ENCODE measurements around the gene VASH1. TPM values are rescaled to one million over a fixed set of nuclear protein-coding genes. Genes with fewer than 3 reads are reported as not detected.

VASH1 gene
- total and polyA plus RNA-seq, 2 donors (not counting 3 experiments of a cell fraction or from before 2014, with no cell fraction given): 39.8 to 168 TPM

DNA sequence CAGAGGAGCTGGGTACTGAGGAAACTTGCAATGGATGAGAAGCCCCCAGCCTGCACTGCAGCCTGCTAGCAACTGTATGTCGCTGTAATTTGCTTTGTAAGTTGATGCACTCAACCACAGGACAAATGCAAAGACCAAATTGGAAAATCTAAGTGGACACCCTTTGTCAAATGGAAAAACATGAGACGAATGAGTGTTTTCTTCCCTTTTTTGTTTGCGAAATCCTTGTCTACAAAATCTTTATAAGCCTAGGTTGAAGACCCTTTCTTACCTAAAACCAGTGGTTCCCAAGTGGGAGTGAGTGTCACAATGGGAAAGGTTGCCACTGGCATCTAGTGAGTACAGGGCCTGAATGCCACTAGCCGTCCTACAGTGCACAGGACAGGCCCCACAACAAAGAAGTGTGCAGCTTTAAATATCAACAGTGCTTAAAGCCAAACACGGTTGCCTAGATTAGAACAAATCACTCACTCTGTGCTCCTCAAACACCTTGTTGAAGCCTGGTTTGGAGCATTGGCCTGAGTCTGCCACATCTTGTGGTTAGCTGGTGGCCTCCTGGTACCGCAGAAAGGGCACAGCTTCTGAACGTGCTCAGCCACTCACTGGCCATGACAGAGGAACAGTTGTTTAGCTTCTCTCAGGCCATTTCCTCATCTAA is 7.6 kb upstream of the VASH1 start:
- Histone ChIP-seq H3K9ac (replicated peaks; ENCODE audit: extremely low read depth, insufficient read depth, low read length) (no peak overlapping the region), H3K9me3 (replicated peaks; ENCODE audit: control insufficient read depth, insufficient read depth, low read length) (no peaks in the 10 kb centered on the region), H3K27ac (ENCODE audit: insufficient read depth, low read depth, low read length) (no peak overlapping the region), H3K4me1 (ENCODE audit: control insufficient read depth, extremely low read depth, insufficient read depth, low read length) (no peaks in the 10 kb centered on the region), H3K4me2 (ENCODE audit: insufficient read depth, low read length) (no peak overlapping the region), H3K4me3 (replicated peaks in 1 of 3; ENCODE audit: insufficient read depth in 1 of 3, low read depth in 1 of 3, low read length in 3 of 3) (no peak overlapping the region), H3K79me2 (ENCODE audit: control insufficient read depth, insufficient read depth, low read length) (no peaks in the 10 kb centered on the region), H4K20me1 (replicated peaks; ENCODE audit: control insufficient read depth, extremely low read depth, insufficient read depth, low read length) (no peaks in the 10 kb centered on the region), H3K9me1 (replicated peaks; ENCODE audit: control insufficient read depth, extremely low read depth, insufficient read depth, low read length) (no peaks in the 10 kb centered on the region), H3K36me3 (ENCODE audit: control insufficient read depth in 2 of 2, extremely low read depth in 1 of 2, insufficient read depth in 2 of 2, low read length in 2 of 2) (no peaks in the 10 kb centered on the region), H3K27me3 (ENCODE audit: control insufficient read depth in 2 of 2, insufficient read depth in 2 of 2, low read length in 2 of 2) (no peaks in the 10 kb centered on the region), H2AFZ (ENCODE audit: low read depth, low read length) (no peak overlapping the region)
- intact Hi-C loops (cut with micrococcal nuclease) (no loop called here), dilution Hi-C loops (cut with MboI; ENCODE audit: extremely low pct_ligation_motif_present, low sequenced_read_pairs) (no loop called here)
- ChIA-PET CTCF (interaction anchor here (1.0 kb wide), 1 partner anchor 43 kb away, joined by 4 read pairs; no protein-coding TSS in a partner anchor), POLR2A (no interaction called here)
- BruUV-seq (replicated peaks): no TSS peak
- TF ChIP-seq POLR2A (IDR thresholded peaks at IDR 0.05; ENCODE audit: low read depth, low read length): no peak
- no peak for TF ChIP-seq EZH2 (IDR thresholded peaks at IDR 0.05; ENCODE audit: borderline replicate concordance, low read depth, low read length, severe bottlenecking)
- TF ChIP-seq POLR2AphosphoS5 (IDR thresholded peaks at IDR 0.05; ENCODE audit: insufficient read depth, low read depth, low read length): no peak
- TF ChIP-seq, protein P1, sequence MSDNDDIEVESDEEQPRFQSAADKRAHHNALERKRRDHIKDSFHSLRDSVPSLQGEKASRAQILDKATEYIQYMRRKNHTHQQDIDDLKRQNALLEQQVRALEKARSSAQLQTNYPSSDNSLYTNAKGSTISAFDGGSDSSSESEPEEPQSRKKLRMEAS (IDR thresholded peaks at IDR 0.05; ENCODE audit: insufficient read depth, insufficient read length): no peak
- TF ChIP-seq, protein P2, sequence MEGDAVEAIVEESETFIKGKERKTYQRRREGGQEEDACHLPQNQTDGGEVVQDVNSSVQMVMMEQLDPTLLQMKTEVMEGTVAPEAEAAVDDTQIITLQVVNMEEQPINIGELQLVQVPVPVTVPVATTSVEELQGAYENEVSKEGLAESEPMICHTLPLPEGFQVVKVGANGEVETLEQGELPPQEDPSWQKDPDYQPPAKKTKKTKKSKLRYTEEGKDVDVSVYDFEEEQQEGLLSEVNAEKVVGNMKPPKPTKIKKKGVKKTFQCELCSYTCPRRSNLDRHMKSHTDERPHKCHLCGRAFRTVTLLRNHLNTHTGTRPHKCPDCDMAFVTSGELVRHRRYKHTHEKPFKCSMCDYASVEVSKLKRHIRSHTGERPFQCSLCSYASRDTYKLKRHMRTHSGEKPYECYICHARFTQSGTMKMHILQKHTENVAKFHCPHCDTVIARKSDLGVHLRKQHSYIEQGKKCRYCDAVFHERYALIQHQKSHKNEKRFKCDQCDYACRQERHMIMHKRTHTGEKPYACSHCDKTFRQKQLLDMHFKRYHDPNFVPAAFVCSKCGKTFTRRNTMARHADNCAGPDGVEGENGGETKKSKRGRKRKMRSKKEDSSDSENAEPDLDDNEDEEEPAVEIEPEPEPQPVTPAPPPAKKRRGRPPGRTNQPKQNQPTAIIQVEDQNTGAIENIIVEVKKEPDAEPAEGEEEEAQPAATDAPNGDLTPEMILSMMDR (IDR thresholded peaks at IDR 0.05; ENCODE audit: extremely low read depth in 1 of 2, insufficient read depth in 1 of 2, low read depth in 1 of 2, low read length in 2 of 2): no peak
- no peak for TF ChIP-seq MYC (IDR thresholded peaks at IDR 0.05; ENCODE audit: low read depth, low read length)
- TF ChIP-seq GATA2 (IDR thresholded peaks at IDR 0.05; ENCODE audit: insufficient read depth, insufficient read length, low read depth, low read length): no peak
- no peak for TF ChIP-seq FOS (IDR thresholded peaks at IDR 0.05; ENCODE audit: borderline replicate concordance, insufficient read depth, low read length)
- no peak for TF ChIP-seq JUN (IDR thresholded peaks at IDR 0.05; ENCODE audit: borderline replicate concordance, insufficient read depth, insufficient read length, low read depth)
- FAIRE-seq: no peak
- no peak for DNase-seq (ENCODE audit: low read depth, low spot score)
